Liver (tissue), 3 donors: Measurements from ENCODE around the gene TCERG1L.

ENCODE experiments used
- CTCF ChIP-seq: fragments of 150-350 bp; IDR thresholded peaks from 2 replicates; pipeline ENCODE4 v1.5.1; 2017; ENCODE audit warnings: improper control_type of control experiment, low read depth, low read length; ENCODE audit not compliant: missing input control
- FOXA1 ChIP-seq: IDR thresholded peaks from 2 replicates; pipeline ENCODE4 v1.6.1; 2016; ENCODE audit warnings: antibody characterized with exemption
- HNF4A ChIP-seq, 2 donors: conservative IDR thresholded peaks; 2 replicates each; pipeline ENCODE4 v1.6.1; 2016; ENCODE audit warnings: antibody characterized with exemption in 2 of 2, mild to moderate bottlenecking in 2 of 2
- HNF4G ChIP-seq: IDR thresholded peaks from 2 replicates; pipeline ENCODE4 v1.6.1; 2016; ENCODE audit warnings: antibody characterized with exemption
- MAX ChIP-seq: IDR thresholded peaks from 2 replicates; pipeline ENCODE4 v1.6.1; 2016; ENCODE audit warnings: antibody characterized with exemption
- TAF1 ChIP-seq: conservative IDR thresholded peaks from 2 replicates; pipeline ENCODE4 v1.6.1; 2016; ENCODE audit warnings: antibody characterized with exemption, mild to moderate bottlenecking
- donor health status: healthy.
- donor health status: healthy.

- TF ChIP-seq TAF1, result no peak
- no peak for TF ChIP-seq CTCF
- no peak for TF ChIP-seq FOXA1
- no peak for TF ChIP-seq MAX
- TF ChIP-seq HNF4G, result no peak
- no peak for TF ChIP-seq HNF4A (conservative IDR thresholded peaks at IDR 0.05)
Measured at GRCh38 chr10:131277278-131277677, 34.2 kb downstream of the TCERG1L start.
